HG03108 (cell line): ENCODE results near the gene DYNLRB2.

Source experiments
- ATAC-seq: cut with Tn5 transposase; IDR thresholded peaks from one replicate; pipeline ENCODE4 v1.9.1; 2021; ENCODE audit warnings: moderate library complexity; ENCODE audit not compliant: unreplicated experiment

Gene DYNLRB2

DNA sequence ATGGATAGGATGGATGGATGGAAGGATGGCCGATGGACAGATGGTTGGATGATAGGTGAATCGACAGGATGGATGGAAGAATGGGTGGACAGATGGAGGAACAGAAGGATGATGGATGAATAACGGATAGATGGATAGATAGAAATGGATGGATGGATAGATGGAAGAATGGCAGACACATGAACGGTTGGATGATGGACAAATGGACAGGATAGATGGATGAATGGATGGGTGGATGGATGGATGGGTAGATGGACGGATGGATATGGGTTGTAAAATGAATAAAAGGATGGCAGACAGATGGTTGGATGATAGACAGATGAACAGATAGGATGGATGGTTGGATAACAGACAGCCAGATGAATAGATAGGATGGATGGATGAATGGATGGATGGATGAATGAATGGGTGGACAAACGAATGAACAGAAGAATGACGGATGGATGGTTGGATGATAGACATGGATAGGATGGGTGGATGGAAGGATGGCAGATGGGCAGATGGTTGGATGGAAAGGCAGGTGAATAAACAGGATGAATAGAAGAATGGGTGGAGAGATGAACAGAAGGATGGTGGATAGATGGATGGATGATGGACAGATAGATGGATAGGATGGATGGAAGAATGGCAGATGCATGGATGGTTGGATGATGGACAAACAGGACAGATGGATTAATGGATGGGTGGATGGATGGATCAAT lies 55.9 kb downstream of the DYNLRB2 start:
- no peak for ATAC-seq

DNA sequence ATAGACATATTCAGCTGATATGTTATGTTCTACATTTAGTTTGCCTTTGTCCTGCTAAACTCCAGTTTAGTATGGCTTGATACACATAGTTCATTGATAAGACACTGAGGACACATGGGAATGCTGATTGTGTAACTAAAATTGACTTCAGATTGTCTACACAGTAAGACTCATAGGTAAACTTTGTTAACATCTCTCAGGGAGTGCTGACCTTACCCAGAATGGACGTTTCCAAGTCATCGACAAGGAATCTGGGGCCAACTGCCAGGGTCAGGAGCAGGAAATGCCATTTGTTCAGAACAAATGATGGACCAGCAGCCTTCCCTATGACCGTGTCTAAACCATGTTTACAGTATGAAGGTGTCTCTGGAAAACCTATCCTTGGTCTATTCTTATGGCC lies 58.7 kb downstream of the DYNLRB2 start:
- ATAC-seq: no peak
